GM19463 (cell line): ENCODE data around the gene VPS35L.
A peak's percentile ranks its signal among the peaks of the same experiment; 100 is the strongest.
"Not testable (repeated sequence)": the region's sequence is repeated elsewhere in the genome, so short reads cannot be mapped to it uniquely, and the experiment has no call there.

Experiments
- ATAC-seq: cut with Tn5 transposase; IDR thresholded peaks from one replicate; pipeline ENCODE4 v1.9.1; 2021; ENCODE audit warnings: mild to moderate bottlenecking, moderate library complexity; ENCODE audit not compliant: unreplicated experiment

VPS35L gene

GRCh38 chr16:19709381-19710136 lies 154.1 kb downstream of the VPS35L start:
- ATAC-seq: no peak

GRCh38 chr16:19710191-19710908 lies 154.8 kb downstream of the VPS35L start:
- no peak for ATAC-seq

DNA sequence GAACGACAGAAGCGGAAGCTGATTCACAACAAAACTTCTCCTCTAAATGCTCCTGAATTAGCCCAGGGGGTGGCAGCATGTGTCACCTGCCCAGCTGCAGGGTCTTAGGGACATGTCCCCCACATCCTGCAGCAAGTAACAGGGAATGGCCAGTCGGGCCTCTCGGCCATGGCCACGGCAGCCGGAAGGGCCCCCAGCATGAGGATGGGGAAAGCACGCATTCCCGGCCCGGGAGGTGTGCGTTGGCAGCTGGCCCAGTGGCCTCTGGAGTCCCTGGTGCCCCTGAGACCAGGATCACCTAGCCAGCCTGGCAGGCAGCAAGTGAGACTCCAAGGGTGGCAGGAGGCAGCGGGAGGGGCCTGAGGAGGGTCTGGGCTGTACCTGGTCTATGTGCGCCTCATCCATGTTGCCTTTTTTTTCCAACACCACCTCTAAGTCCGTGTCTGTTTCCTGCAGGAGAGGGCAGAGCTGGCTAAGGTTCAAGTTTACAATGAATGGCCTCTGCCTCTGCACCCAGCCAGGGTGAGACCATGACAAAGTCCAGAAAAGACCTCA lies 155.6 kb downstream of the VPS35L start:
- no peak for ATAC-seq

DNA sequence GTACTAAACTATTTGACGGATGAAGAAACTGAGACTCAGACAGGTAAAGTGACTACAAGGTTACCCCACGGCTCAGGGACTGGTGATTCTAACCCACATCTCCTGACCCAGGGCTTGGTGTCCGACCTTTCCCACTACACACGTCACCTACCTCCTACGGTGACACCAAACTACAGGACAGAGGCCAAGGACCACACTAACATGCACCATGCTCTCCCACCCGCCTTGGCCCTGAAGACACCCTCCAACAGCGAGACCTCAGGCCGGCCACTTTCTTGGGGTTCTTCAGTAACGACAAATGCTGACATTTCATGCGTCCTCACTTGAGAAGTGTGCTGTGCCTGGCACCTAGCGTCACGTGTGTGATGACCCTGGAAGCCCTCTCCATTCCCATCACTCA lies 156.1 kb downstream of the VPS35L start:
- no peak for ATAC-seq

- ATAC-seq: no peak
These were observed 157.0 kb downstream of the VPS35L start for GRCh38 chr16:19712418-19713058.

GRCh38 chr16:19713697-19714096 lies 158.2 kb downstream of the VPS35L start:
- ATAC-seq: no peak

DNA sequence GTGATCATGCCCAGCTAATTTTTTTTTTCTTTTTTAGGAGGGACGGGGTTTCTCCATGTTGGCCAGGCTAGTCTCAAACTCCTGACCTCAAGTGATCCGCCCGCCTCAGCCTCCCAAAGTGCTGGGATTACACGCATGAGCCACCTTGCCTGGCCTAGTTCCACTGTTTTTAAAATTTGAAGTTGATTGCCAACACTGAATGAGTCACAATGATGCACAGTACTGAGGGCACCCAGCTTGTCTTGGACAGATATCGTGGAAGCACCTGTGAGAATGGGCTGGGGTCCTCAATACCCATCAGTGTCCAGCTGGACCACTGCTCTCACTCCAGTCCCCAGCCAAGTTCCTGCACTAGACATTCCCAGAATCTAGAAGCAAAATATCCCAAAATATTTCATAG lies 160.1 kb downstream of the VPS35L start:
- no peak for ATAC-seq

DNA sequence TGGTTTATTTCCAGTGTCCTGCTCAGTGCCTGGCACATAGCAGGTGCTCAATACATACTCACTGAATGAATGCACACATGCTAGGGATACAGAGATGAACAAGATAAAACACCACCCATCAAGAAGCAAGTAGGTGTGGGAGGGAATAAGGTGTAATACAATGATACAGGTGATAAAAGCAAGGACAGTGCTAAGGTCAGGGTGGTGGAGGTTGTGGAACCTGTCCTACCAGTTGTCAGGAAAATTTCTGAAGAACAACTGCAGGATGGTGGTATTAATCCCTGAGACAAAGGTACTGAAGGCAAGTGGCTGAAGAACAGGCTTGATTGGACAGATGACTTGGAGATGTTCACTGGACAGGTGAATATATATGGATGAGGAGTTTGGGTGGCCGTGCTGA lies 160.7 kb downstream of the VPS35L start:
- ATAC-seq: no peak

- not testable (repeated sequence) for ATAC-seq
These were observed 161.2 kb downstream of the VPS35L start for GRCh38 chr16:19716728-19717127.

DNA sequence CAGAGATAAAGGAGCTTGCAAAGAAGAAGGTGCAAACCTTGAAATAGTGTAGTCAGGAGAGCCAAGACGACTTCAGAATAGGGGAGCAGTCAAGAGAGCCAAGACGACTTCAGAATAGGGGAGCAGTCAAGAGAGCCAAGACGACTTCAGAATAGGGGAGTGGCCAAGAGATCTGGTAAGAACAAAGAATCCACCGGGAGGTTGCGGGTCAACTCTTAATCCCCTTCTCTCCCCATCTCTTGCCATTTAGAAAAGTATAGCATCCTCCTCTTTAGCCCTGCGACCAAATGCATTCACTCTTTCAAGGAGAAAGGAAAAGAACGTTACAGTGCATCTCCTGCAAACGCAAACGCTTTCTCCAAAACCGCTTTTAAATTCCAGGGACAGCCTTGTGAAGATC lies 161.8 kb downstream of the VPS35L start:
- no peak for ATAC-seq

GRCh38 chr16:19717741-19718623 lies 162.5 kb downstream of the VPS35L start, which contains the start of the genes IQCK and KNOP1:
Gene IQCK (plus strand): TSS chr16:19718271. CDS start chr16:19718307, 36 bp downstream.
Gene KNOP1 (minus strand): TSS chr16:19718227. CDS start chr16:19715035, 3,192 bp downstream.
- peak; percentile 96 for ATAC-seq

- ATAC-seq: no peak
These were observed 163.1 kb downstream of the VPS35L start for GRCh38 chr16:19718624-19718965.

- ATAC-seq: no peak
These were observed 166.9 kb downstream of the VPS35L start for GRCh38 chr16:19722269-19722952.

DNA sequence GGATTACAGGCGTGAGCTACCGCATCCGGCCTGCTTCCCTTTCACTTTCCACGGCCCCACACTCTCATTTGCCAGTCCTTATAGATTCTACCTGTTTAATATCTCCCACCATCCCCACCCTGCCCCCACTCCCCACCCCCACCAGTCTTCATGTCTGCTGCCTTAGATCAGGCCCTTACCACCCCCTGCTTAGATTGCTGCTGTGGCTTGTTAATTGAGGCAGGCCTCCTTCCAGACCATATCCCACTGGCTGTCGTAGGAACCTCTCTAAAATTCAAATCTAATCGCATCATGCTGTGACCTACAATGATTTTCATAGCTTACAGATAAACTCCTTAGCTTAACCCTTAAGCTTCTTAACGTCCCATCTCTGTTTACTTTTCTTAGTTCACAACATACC lies 167.5 kb downstream of the VPS35L start:
- ATAC-seq: no peak

- no peak for ATAC-seq
These were observed 173.1 kb downstream of the VPS35L start for GRCh38 chr16:19728636-19728965.

DNA sequence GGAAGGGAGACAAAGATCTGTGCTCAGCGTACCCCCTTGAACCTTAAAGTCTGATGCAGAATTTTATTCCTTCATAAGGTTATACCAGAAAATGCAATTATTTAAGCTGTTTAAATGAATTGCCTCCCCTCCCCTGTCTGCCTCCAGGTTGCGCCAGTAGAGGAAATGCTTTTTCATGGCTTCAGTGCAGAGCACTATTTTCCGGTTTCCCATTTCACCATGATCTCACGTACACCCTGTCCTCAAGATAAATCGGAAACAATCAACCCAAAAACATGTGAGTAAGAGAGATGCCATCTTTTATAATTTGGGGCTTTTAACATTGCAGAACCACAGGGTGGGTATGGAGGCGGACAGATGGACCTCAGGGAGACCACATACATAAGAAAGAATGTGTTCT lies 178.0 kb downstream of the VPS35L start:
- ATAC-seq: no peak

- no peak for ATAC-seq
These were observed 179.8 kb downstream of the VPS35L start for GRCh38 chr16:19735074-19735867.

- ATAC-seq: no peak
These were observed 182.0 kb downstream of the VPS35L start for GRCh38 chr16:19737306-19738038.

DNA sequence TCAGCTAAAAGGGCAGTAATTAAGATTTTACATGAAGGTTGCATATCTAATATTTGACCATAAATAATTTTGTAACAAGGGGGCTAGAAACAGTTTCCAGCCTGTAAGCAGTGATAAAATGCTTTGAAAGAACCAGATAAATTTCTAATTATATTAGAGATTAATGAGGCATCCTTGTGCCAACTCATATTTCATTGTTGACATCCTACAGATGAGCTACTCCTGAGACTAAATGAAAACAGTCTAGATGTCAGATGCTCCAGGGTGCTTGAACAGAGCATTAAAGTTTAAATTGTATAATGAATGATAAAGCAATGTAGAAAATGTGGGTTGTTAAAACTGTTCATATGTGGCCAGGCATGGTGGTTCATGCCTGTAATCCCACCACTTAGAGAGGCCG lies 185.9 kb downstream of the VPS35L start:
- ATAC-seq: no peak
